TTC549 (cell line): ENCODE results near the gene RNF125.
A peak's percentile ranks its signal among the peaks of the same experiment; 100 is the strongest.
"Not testable (repeated sequence)": the region's sequence is repeated elsewhere in the genome, so short reads cannot be mapped to it uniquely, and the experiment has no call there.

Experiments
- FAIRE-seq: peaks from 2 replicates; lab custom pipeline; 2012; peaks lifted over from hg19 to GRCh38; lab: Jason Lieb, UNC

RNF125 gene

GRCh38 chr18:32018331-32019250, at the start of gene RNF125:
TSS of gene RNF125 (plus strand) at chr18:32018825. CDS start at chr18:32018864, 39 bp downstream.
- FAIRE-seq = no peak

- no peak for FAIRE-seq
These were observed 48.0 kb upstream of the RNF125 start for GRCh38 chr18:31970617-31971016.

- FAIRE-seq = no peak
These were observed 44.6 kb upstream of the RNF125 start for GRCh38 chr18:31973929-31974546.

GRCh38 chr18:31976242-31976641, 42.4 kb upstream of the RNF125 start:
- no peak for FAIRE-seq

- peak; percentile 45 for FAIRE-seq
These were observed 41.3 kb upstream of the RNF125 start for GRCh38 chr18:31977270-31977872.

GRCh38 chr18:31978616-31979015, 40.0 kb upstream of the RNF125 start:
- FAIRE-seq = no peak

- no peak for FAIRE-seq
These were observed 38.9 kb upstream of the RNF125 start for GRCh38 chr18:31979714-31980113.

- FAIRE-seq = no peak
These were observed 37.8 kb upstream of the RNF125 start for GRCh38 chr18:31980863-31981262.

- no peak for FAIRE-seq
These were observed 35.6 kb upstream of the RNF125 start for GRCh38 chr18:31983020-31983419.

- no peak for FAIRE-seq
These were observed 34.6 kb upstream of the RNF125 start for GRCh38 chr18:31983976-31984375.

- FAIRE-seq = no peak
These were observed 27.8 kb upstream of the RNF125 start for GRCh38 chr18:31990823-31991222.

GRCh38 chr18:31996007-31996406, 22.6 kb upstream of the RNF125 start:
- no peak for FAIRE-seq

- no peak for FAIRE-seq
These were observed 19.7 kb upstream of the RNF125 start for GRCh38 chr18:31998880-31999412.

- FAIRE-seq = not testable (repeated sequence)
These were observed 17.5 kb upstream of the RNF125 start for GRCh38 chr18:32001141-32001540.

GRCh38 chr18:32003822-32004221, 14.8 kb upstream of the RNF125 start:
- not testable (repeated sequence) for FAIRE-seq

- FAIRE-seq = no peak
These were observed 8.4 kb upstream of the RNF125 start for GRCh38 chr18:32010124-32010721.

GRCh38 chr18:32011193-32011592, 7.4 kb upstream of the RNF125 start:
- FAIRE-seq = no peak

GRCh38 chr18:32019251-32019948, 775 bp downstream of the RNF125 start:
- FAIRE-seq = no peak

- not testable (repeated sequence) for FAIRE-seq
These were observed 1.5 kb downstream of the RNF125 start for GRCh38 chr18:32019949-32020625.

- FAIRE-seq = no peak
These were observed 3.3 kb downstream of the RNF125 start for GRCh38 chr18:32021756-32022564.
